ENCODE results near the gene SGCD.

The SGCD gene

GRCh38 chr5:156588306-156588705 is 261.3 kb downstream of the SGCD start:
- no peaks in the 10 kb centered on the region for H3K79me2 ChIP-seq (ENCODE audit: insufficient read depth, low read length)
- no peaks in the 10 kb centered on the region for H3K9me2 ChIP-seq (replicated peaks; ENCODE audit: low read depth, low read length)
- H3K4me2 ChIP-seq (ENCODE audit: low read depth, low read length, poor library complexity, severe bottlenecking), result no peak overlapping the region
- no peaks in the 10 kb centered on the region for H4K20me1 ChIP-seq (ENCODE audit: insufficient read depth, low read length, poor library complexity, severe bottlenecking)
- no peaks in the 10 kb centered on the region for H3K36me3 ChIP-seq (ENCODE audit: insufficient read depth, low read length)
- H3K4me1 ChIP-seq (ENCODE audit: insufficient read depth, low read length, poor library complexity, severe bottlenecking), result peaks cover 3% of the 10 kb centered on the region
- no peak overlapping the region for H3K9ac ChIP-seq (ENCODE audit: low read depth, low read length, poor library complexity, severe bottlenecking)
- H3K27me3 ChIP-seq (ENCODE audit: insufficient read depth, low read length, poor library complexity, severe bottlenecking), result no peaks in the 10 kb centered on the region
- no peaks in the 10 kb centered on the region for H3F3A ChIP-seq (ENCODE audit: low read depth)
- H3K4me3 ChIP-seq (ENCODE audit: low read length, poor library complexity, severe bottlenecking), result no peak overlapping the region
- TF ChIP-seq EZH2phosphoT487 (IDR thresholded peaks at IDR 0.05; ENCODE audit: borderline replicate concordance), result no peak
- TF ChIP-seq, protein P1, sequence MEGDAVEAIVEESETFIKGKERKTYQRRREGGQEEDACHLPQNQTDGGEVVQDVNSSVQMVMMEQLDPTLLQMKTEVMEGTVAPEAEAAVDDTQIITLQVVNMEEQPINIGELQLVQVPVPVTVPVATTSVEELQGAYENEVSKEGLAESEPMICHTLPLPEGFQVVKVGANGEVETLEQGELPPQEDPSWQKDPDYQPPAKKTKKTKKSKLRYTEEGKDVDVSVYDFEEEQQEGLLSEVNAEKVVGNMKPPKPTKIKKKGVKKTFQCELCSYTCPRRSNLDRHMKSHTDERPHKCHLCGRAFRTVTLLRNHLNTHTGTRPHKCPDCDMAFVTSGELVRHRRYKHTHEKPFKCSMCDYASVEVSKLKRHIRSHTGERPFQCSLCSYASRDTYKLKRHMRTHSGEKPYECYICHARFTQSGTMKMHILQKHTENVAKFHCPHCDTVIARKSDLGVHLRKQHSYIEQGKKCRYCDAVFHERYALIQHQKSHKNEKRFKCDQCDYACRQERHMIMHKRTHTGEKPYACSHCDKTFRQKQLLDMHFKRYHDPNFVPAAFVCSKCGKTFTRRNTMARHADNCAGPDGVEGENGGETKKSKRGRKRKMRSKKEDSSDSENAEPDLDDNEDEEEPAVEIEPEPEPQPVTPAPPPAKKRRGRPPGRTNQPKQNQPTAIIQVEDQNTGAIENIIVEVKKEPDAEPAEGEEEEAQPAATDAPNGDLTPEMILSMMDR (conservative IDR thresholded peaks at IDR 0.05; ENCODE audit: low read length), result no peak
- no peak overlapping the region for H2AFZ ChIP-seq (ENCODE audit: low read length)
- H3K9me3 ChIP-seq (ENCODE audit: insufficient read depth, low read depth, low read length), result no peaks in the 10 kb centered on the region

DNA sequence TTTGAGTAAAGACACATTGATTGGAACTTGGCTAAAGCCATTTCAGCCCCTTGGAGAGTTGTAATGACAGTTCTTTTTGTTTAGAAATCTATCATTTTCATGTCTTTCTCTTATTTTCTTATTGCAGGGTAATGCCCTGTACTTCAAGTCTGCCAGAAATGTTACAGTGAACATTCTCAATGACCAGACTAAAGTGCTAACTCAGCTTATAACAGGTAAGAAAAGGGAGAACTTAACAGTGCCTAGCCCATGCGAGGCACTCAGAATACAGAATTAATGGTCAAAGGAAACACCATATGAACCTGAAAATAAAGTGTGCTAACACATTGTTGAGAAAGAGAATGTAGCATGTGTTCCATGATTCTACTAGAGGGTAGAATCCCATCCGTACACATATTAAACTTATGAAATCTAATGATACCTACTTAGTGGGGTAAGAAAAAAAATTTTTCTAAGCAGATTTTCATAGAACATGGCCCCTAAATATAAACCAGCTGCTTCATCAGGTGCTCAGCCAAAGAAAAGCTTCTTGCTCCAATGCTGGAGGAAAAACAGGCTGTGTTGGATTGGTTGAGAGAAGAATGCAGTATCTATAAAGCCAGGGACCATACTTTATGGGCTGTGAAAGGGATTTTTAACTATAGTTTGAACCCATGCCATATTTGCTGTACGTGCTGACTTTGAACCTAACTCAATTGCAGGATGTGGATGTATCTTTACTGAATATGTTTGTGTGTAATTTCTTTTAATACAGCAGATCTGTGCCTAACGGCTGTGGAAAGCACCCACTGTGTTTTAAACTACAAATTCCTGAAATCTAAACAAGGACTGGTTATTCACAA is 262.4 kb downstream of the SGCD start:
- no peaks in the 10 kb centered on the region for H3K9me3 ChIP-seq (ENCODE audit: insufficient read depth, low read depth, low read length)
- TF ChIP-seq, protein P1 (conservative IDR thresholded peaks at IDR 0.05; ENCODE audit: low read length), result no peak
- no peak for TF ChIP-seq EZH2phosphoT487 (IDR thresholded peaks at IDR 0.05; ENCODE audit: borderline replicate concordance)

GRCh38 chr5:156589946-156590216 is 262.9 kb downstream of the SGCD start:
- Histone ChIP-seq H2AFZ (ENCODE audit: low read length) (no peak overlapping the region), H3F3A (ENCODE audit: low read depth) (no peaks in the 10 kb centered on the region), H4K20me1 (ENCODE audit: insufficient read depth, low read length, poor library complexity, severe bottlenecking) (no peaks in the 10 kb centered on the region), H3K9me2 (replicated peaks; ENCODE audit: low read depth, low read length) (no peaks in the 10 kb centered on the region), H3K4me1 (ENCODE audit: insufficient read depth, low read length, poor library complexity, severe bottlenecking) (peaks cover 3% of the 10 kb centered on the region), H3K79me2 (ENCODE audit: insufficient read depth, low read length) (no peaks in the 10 kb centered on the region), H3K9me3 (ENCODE audit: insufficient read depth, low read depth, low read length) (no peaks in the 10 kb centered on the region), H3K27me3 (ENCODE audit: insufficient read depth, low read length, poor library complexity, severe bottlenecking) (no peaks in the 10 kb centered on the region), H3K4me2 (ENCODE audit: low read depth, low read length, poor library complexity, severe bottlenecking) (no peak overlapping the region), H3K9ac (ENCODE audit: low read depth, low read length, poor library complexity, severe bottlenecking) (no peak overlapping the region), H3K4me3 (ENCODE audit: low read length, poor library complexity, severe bottlenecking) (no peak overlapping the region), H3K36me3 (ENCODE audit: insufficient read depth, low read length) (no peaks in the 10 kb centered on the region)
- TF ChIP-seq, protein P1 (conservative IDR thresholded peaks at IDR 0.05; ENCODE audit: low read length), result no peak
- TF ChIP-seq EZH2phosphoT487 (IDR thresholded peaks at IDR 0.05; ENCODE audit: borderline replicate concordance), result no peak

More for the DNA sequence above, 262.4 kb downstream of the SGCD start:
- Histone ChIP-seq H3K9me2 (replicated peaks; ENCODE audit: low read depth, low read length) (no peaks in the 10 kb centered on the region), H3K9ac (ENCODE audit: low read depth, low read length, poor library complexity, severe bottlenecking) (no peak overlapping the region), H3K36me3 (ENCODE audit: insufficient read depth, low read length) (no peaks in the 10 kb centered on the region), H2AFZ (ENCODE audit: low read length) (no peak overlapping the region), H3K27me3 (ENCODE audit: insufficient read depth, low read length, poor library complexity, severe bottlenecking) (no peaks in the 10 kb centered on the region), H3F3A (ENCODE audit: low read depth) (no peaks in the 10 kb centered on the region), H3K4me2 (ENCODE audit: low read depth, low read length, poor library complexity, severe bottlenecking) (no peak overlapping the region), H3K4me3 (ENCODE audit: low read length, poor library complexity, severe bottlenecking) (no peak overlapping the region), H4K20me1 (ENCODE audit: insufficient read depth, low read length, poor library complexity, severe bottlenecking) (no peaks in the 10 kb centered on the region), H3K4me1 (ENCODE audit: insufficient read depth, low read length, poor library complexity, severe bottlenecking) (peaks cover 3% of the 10 kb centered on the region), H3K79me2 (ENCODE audit: insufficient read depth, low read length) (no peaks in the 10 kb centered on the region)

Measured in Loucy (cell line).